GM12878 (cell line): ENCODE measurements around the gene RBPMS2. TPM values are rescaled to one million over a fixed set of nuclear protein-coding genes. Genes with fewer than 3 reads are reported as not detected.

Experiments
- ATAC-seq: fragments of 200-7000 bp; cut with Tn5 transposase; 3 replicates; pipeline ENCODE4 v1.9.1; 2020; ENCODE audit warnings: mild to moderate bottlenecking, moderate library complexity
- BruUV-seq: library from RNA; stranded (reverse); fragments of 400-500 nt; replicated peaks from 2 replicates; lab custom pipeline; 2021; lab: Mats Ljungman, UMichigan
- CTCF ChIA-PET: fragments of 300-600 bp; sonication (Branson Sonifier 250); formaldehyde crosslinking; extraction: SDS; loops from one replicate; lab custom pipeline; 2021; ENCODE audit warnings: inconsistent platforms; lab: Yijun Ruan, JAX
- POLR2A ChIA-PET: fragments of 350-600 bp; formaldehyde crosslinking; extraction: SDS; loops from one replicate; lab custom pipeline; 2021; ENCODE audit warnings: inconsistent platforms; lab: Charles Lee
- RAD21 ChIA-PET: fragments of 300-600 bp; sonication (Branson Sonifier 250); formaldehyde crosslinking; loops from one replicate; lab custom pipeline; 2023; ENCODE audit warnings: antibody characterized with exemption; ENCODE audit not compliant: unreplicated experiment; lab: Charles Lee
- SMC1A ChIA-PET: fragments of 300-600 bp; sonication (Branson Sonifier 250); formaldehyde crosslinking; loops from one replicate; lab custom pipeline; 2023; ENCODE audit not compliant: unreplicated experiment, uncharacterized antibody; lab: Charles Lee
- DNase-seq: peaks from one replicate; pipeline ENCODE4 v3.0.0-alpha.2; 2011; ENCODE audit warnings: low read depth, low spot score
- FAIRE-seq: peaks from 3 replicates; lab custom pipeline; 2011; peaks lifted over from hg19 to GRCh38; lab: Jason Lieb, UNC
- H2AFZ ChIP-seq: 2 replicates; pipeline ENCODE4 v1.6.0; 2011; ENCODE audit warnings: low read depth, low read length, control low read depth; ENCODE audit not compliant: control insufficient read depth
- H3K27ac ChIP-seq: 2 replicates; pipeline ENCODE4 v1.5.1; 2011; ENCODE audit warnings: control low read depth; ENCODE audit not compliant: control insufficient read depth, insufficient read depth
- H3K27me3 ChIP-seq, 2 experiments: replicated peaks in 1 of 2; 2 replicates each; pipeline versions ENCODE4 v1.6.0 to v1.6.1; 2011; ENCODE audit warnings: low read length in 1 of 2; ENCODE audit not compliant: control insufficient read depth in 2 of 2, insufficient read depth in 2 of 2
- H3K36me3 ChIP-seq, 2 experiments: 2 replicates each; pipeline ENCODE4 v1.5.1; 2011; ENCODE audit warnings: low read length in 1 of 2; ENCODE audit not compliant: control insufficient read depth in 2 of 2, insufficient read depth in 2 of 2
- H3K4me1 ChIP-seq: 2 replicates; pipeline ENCODE4 v1.6.1; 2011; ENCODE audit warnings: mild to moderate bottlenecking, low read length, moderate library complexity, mixed read lengths; ENCODE audit not compliant: control insufficient read depth, insufficient read depth
- H3K4me2 ChIP-seq: 2 replicates; pipeline ENCODE4 v1.6.0; 2011; ENCODE audit warnings: control low read depth; ENCODE audit not compliant: control insufficient read depth, insufficient read depth
- H3K4me3 ChIP-seq: fragments of 200-600 bp; sonication (generic); 2 replicates; pipeline ENCODE4 v1.5.1; 2016
- H3K79me2 ChIP-seq: 2 replicates; pipeline ENCODE4 v1.6.0; 2011; ENCODE audit warnings: low read length; ENCODE audit not compliant: control insufficient read depth, insufficient read depth
- H3K9ac ChIP-seq: 2 replicates; pipeline ENCODE4 v1.8.0; 2011; ENCODE audit warnings: low read length, control low read depth, mixed read lengths; ENCODE audit not compliant: control insufficient read depth, insufficient read depth
- H3K9me3 ChIP-seq: replicated peaks from 3 replicates; pipeline ENCODE4 v1.5.1; 2011; ENCODE audit warnings: mild to moderate bottlenecking, low read length; ENCODE audit not compliant: control insufficient read depth, insufficient read depth
- H4K20me1 ChIP-seq: 2 replicates; pipeline ENCODE4 v1.6.0; 2011; ENCODE audit not compliant: control insufficient read depth, insufficient read depth
- HDAC2 ChIP-seq: fragments of 200-600 bp; sonication (generic); IDR thresholded peaks from 2 replicates; pipeline ENCODE4 v1.6.1; 2017
- HDGF ChIP-seq: fragments of 450-650 bp; IDR thresholded peaks from 2 replicates; pipeline ENCODE4 v1.6.1; 2016; ENCODE audit warnings: antibody characterized with exemption
- NBN ChIP-seq: fragments of 450-650 bp; IDR thresholded peaks from 2 replicates; pipeline ENCODE4 v1.6.1; 2016
- NR2C2 ChIP-seq: IDR thresholded peaks from 2 replicates; pipeline ENCODE4 v1.6.1; 2011; ENCODE audit warnings: borderline replicate concordance, low read depth; ENCODE audit not compliant: control insufficient read depth, insufficient read length
- RELB ChIP-seq: fragments of 450-650 bp; IDR thresholded peaks from 2 replicates; pipeline ENCODE4 v1.6.1; 2017; ENCODE audit warnings: low read depth, mild to moderate bottlenecking, moderate library complexity
- YY1 ChIP-seq: IDR thresholded peaks from 2 replicates; pipeline ENCODE4 v1.6.1; 2011; ENCODE audit warnings: low read depth, mild to moderate bottlenecking, low read length
- WGBS: methylation state at CpG from one replicate; pipeline ENCODE4 v1.1.6; 2016; ENCODE audit warnings: low lambda C conversion rate; ENCODE audit not compliant: insufficient replicate concordance, insufficient coverage; ENCODE audit errors: missing lambda C conversion rate; 5-methylcytosine and 5-hydroxymethylcytosine counted together
- in situ Hi-C: fragments of 300-500 bp; cut with MboI; formaldehyde crosslinking; loops from 9 replicates; pipeline ENCODE4 v1.14.3; 2018; ENCODE audit warnings: mixed read lengths
- intact Hi-C: fragments of 100-400 bp; cut with micrococcal nuclease; formaldehyde crosslinking; loops from one replicate; pipeline ENCODE4 v1.14.2; 2022; ENCODE audit not compliant: unreplicated experiment
- polyA plus RNA-seq, 11 experiments: library from polyadenylated mRNA; depleted of rRNA in 4 of 11; unstranded in 6 of 11; stranded (reverse) in 5 of 11; fragments of >200 nt; fragmentation: Nextera tagmentation in 4 of 11; fragmentation: Illumina TruSeq in 1 of 11; extraction: Ambion mirVana in 4 of 11; extraction: Trizol in 1 of 11; gene quantifications; 1 replicate in 1 of 11; 2 replicates in 10 of 11; pipeline versions ENCODE4 v1.2.1 to v1.2.3, GENCODE V29; 2011 to 2016; ENCODE audit warnings: inconsistent platforms in 2 of 11, missing spikeins in 2 of 11, low read depth in 1 of 11
- total RNA-seq, 4 experiments: library from RNA; depleted of rRNA in 3 of 4; stranded (reverse); fragments of >200 nt in 3 of 4; fragmentation: Illumina TruSeq in 1 of 4; extraction: Trizol in 1 of 4; gene quantifications; 2 replicates each; pipeline versions ENCODE4 v1.2.1 to v1.2.3, GENCODE V29; 2013 to 2021

RBPMS2 gene
- total and polyA plus RNA-seq, 10 of the 15 experiments (the other 5 are each of a cell fraction or from before 2014, with no cell fraction given), result 0.06 to 0.31 (median 0.19) TPM; not detected in 3

- H3K4me1 ChIP-seq, result peaks cover 9% of the 10 kb centered on the region
- no peak overlapping the region for H3K27ac ChIP-seq
- no peak for ATAC-seq
- BruUV-seq, result no TSS peak
- CTCF ChIA-PET, result interaction anchor here (0.9 to 2.6 kb wide), 3 partner anchors 18 to 223 kb away, joined by 3 to 10 read pairs (median 5); no protein-coding TSS in a partner anchor
- intact Hi-C loops, result no loop called here
- no peak overlapping the region for H3K4me2 ChIP-seq
- H3K9me3 ChIP-seq, result no peaks in the 10 kb centered on the region
- TF ChIP-seq RELB (no peak), HDAC2 (no peak), NBN (no peak), YY1 (no peak), HDGF (no peak), NR2C2 (no peak)
- H2AFZ ChIP-seq, result no peak overlapping the region
- peaks cover 30% of the 10 kb centered on the region for H3K79me2 ChIP-seq
- SMC1A ChIA-PET, result interaction anchor here (1.1 to 1.4 kb wide), 4 partner anchors 10 to 23 kb away, joined by 3 to 6 read pairs (median 4); no protein-coding TSS in a partner anchor
- H3K36me3 ChIP-seq, result no peaks in the 10 kb centered on the region
- no peak for DNase-seq
- H3K9ac ChIP-seq, result no peak overlapping the region
- in situ Hi-C loops, result no loop called here
- H3K4me3 ChIP-seq, result no peak overlapping the region
- POLR2A ChIA-PET, result interaction anchor here (0.5 to 1.6 kb wide), 2 partner anchors 10 to 445 kb away, joined by 3 read pairs; no protein-coding TSS in a partner anchor
- H3K27me3 ChIP-seq, result no peaks in the 10 kb centered on the region
- no peak for FAIRE-seq
- H4K20me1 ChIP-seq, result peaks cover 1% of the 10 kb centered on the region; the same call in 1 of the 2 replicates
- RAD21 ChIA-PET, result interaction anchor here (0.9 to 1.3 kb wide), 3 partner anchors 9 to 23 kb away, joined by 3 to 4 read pairs (median 3); no protein-coding TSS in a partner anchor
- WGBS, result 64% methylated on average over 3 of the region's 3 CpGs
These were observed 70.4 kb downstream of the RBPMS2 start for GRCh38 chr15:64705006-64705405.
